ENCODE measurements around the gene STPG1.

STPG1 gene

DNA sequence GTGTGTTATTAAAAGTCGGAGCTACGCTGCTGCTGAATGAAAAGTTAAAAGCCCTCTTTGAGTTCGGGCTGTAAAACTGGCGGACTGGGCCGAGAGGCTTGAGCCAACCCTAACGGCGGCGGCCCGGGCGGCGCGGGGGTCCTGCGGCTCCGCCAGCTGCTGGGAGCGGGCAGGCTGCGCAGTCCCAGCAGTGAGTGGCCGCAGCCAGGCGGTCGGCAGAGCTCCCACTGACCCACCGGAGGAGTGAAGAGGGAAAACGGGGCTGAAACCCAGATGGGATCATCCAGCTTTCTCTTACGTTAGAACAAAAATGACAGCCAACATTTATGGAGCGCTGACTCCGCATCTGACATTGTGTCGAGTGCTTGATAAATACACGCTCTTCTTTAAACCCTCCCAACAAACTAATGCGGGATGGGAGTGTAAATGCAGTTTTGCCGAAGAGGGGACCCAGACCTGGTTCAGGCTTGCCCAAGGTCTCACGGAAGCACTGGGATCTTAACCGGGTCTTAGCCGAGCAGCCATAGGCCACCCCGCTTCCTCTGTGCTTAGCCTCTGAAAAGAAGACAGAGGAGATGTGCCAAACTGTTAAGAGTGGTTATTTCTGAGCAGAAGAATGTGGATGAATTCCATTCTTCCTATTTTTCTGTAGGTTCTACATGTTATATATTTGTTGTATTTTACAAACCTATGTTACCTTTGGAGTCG is 91.0 kb downstream of the STPG1 start:
- H3K4me2 ChIP-seq (ENCODE audit: low read length) = no peak overlapping the region
- H3K9me3 ChIP-seq (ENCODE audit: control insufficient read depth, low read length) = no peaks in the 10 kb centered on the region
- H3K4me1 ChIP-seq = no peaks in the 10 kb centered on the region
- no peak overlapping the region for H3K4me3 ChIP-seq (ENCODE audit: low read depth, low read length)
- H3K79me2 ChIP-seq = no peaks in the 10 kb centered on the region
- no peak overlapping the region for H2AFZ ChIP-seq
- H3K27ac ChIP-seq = no peak overlapping the region
- no peaks in the 10 kb centered on the region for H3K27me3 ChIP-seq (ENCODE audit: control insufficient read depth, insufficient read depth, low read length)
- TF ChIP-seq, protein P1, sequence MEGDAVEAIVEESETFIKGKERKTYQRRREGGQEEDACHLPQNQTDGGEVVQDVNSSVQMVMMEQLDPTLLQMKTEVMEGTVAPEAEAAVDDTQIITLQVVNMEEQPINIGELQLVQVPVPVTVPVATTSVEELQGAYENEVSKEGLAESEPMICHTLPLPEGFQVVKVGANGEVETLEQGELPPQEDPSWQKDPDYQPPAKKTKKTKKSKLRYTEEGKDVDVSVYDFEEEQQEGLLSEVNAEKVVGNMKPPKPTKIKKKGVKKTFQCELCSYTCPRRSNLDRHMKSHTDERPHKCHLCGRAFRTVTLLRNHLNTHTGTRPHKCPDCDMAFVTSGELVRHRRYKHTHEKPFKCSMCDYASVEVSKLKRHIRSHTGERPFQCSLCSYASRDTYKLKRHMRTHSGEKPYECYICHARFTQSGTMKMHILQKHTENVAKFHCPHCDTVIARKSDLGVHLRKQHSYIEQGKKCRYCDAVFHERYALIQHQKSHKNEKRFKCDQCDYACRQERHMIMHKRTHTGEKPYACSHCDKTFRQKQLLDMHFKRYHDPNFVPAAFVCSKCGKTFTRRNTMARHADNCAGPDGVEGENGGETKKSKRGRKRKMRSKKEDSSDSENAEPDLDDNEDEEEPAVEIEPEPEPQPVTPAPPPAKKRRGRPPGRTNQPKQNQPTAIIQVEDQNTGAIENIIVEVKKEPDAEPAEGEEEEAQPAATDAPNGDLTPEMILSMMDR (IDR thresholded peaks at IDR 0.05) = no peak
- H3K9ac ChIP-seq = no peak overlapping the region
- H3K36me3 ChIP-seq (ENCODE audit: control insufficient read depth, insufficient read depth, low read length) = no peaks in the 10 kb centered on the region

DNA sequence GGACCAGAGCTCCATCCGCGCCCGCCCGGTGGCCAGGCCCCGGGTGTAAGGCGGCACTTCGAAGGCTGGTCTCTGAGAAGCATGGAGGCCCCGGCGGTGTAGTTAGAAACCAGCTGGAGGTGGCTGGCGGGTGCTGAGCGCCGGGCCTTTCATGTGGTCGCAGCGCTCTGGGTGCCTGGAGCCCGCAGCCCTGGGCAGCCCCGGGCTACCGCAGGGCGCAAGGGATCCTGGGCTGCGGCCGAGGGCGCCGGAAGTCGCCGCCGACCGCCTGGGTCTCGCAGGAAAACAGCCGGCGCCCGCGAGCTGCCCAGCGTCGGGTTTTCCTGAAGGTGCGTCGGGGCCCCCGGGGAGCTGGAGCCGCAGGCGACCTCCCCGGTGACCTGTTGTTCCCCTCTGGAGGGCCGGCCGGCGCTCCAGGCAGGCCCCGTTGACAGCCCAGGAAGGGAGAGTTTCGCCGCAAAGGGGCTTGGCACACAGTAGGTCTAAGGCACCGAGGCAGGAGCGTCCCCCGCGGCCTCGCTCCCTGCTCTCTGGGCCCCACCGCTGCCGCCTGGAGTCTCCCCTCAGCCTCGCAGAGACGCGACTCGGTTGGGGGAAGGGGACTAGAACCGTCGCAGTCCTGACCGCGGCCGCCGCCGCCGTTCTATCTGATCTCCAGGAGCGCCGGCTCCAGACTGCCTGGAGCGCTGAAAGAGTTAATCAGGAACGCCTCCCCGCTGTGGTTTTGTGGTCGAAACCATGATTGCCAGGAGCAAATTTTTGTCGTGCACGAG is 91.7 kb downstream of the STPG1 start:
- TF ChIP-seq, protein P1 (IDR thresholded peaks at IDR 0.05) = no peak
- no peaks in the 10 kb centered on the region for H3K9me3 ChIP-seq (ENCODE audit: control insufficient read depth, low read length)
- H3K27me3 ChIP-seq (ENCODE audit: control insufficient read depth, insufficient read depth, low read length) = no peaks in the 10 kb centered on the region
- no peak overlapping the region for H3K9ac ChIP-seq
- H3K79me2 ChIP-seq = no peaks in the 10 kb centered on the region
- no peak overlapping the region for H3K4me2 ChIP-seq (ENCODE audit: low read length)
- H3K27ac ChIP-seq = no peak overlapping the region
- H3K36me3 ChIP-seq (ENCODE audit: control insufficient read depth, insufficient read depth, low read length) = no peaks in the 10 kb centered on the region
- H2AFZ ChIP-seq = peak overlapping the region; percentile 66
- no peak overlapping the region for H3K4me3 ChIP-seq (ENCODE audit: low read depth, low read length)
- no peaks in the 10 kb centered on the region for H3K4me1 ChIP-seq

DNA sequence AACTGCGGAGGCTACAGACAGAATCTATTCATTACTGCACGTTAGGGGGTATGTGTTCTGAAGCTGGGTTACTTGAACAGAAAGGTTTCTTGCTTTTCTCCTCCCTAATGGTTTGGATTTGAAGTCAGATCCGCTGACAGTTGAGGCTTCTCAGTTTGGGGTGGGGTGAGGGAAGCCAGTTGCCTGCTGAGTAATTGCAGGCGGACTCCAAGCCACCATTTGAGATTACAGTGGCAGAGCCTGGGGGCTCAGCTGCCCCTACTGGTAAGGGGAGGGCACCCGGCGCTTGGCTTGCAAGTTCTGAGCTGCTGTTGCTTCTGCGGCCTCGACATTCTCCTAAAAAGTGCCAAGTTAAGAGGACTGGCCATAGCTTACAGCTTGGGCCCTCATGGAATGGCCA is 92.5 kb downstream of the STPG1 start:
- no peaks in the 10 kb centered on the region for H3K36me3 ChIP-seq (ENCODE audit: control insufficient read depth, insufficient read depth, low read length)
- H3K27me3 ChIP-seq (ENCODE audit: control insufficient read depth, insufficient read depth, low read length) = no peaks in the 10 kb centered on the region
- H3K9ac ChIP-seq = no peak overlapping the region
- no peak overlapping the region for H3K4me2 ChIP-seq (ENCODE audit: low read length)
- H3K9me3 ChIP-seq (ENCODE audit: control insufficient read depth, low read length) = no peaks in the 10 kb centered on the region
- no peak overlapping the region for H2AFZ ChIP-seq
- H3K4me1 ChIP-seq = no peaks in the 10 kb centered on the region
- no peak overlapping the region for H3K4me3 ChIP-seq (ENCODE audit: low read depth, low read length)
- H3K79me2 ChIP-seq = no peaks in the 10 kb centered on the region
- H3K27ac ChIP-seq = no peak overlapping the region
- TF ChIP-seq, protein P1 (IDR thresholded peaks at IDR 0.05) = no peak

DNA sequence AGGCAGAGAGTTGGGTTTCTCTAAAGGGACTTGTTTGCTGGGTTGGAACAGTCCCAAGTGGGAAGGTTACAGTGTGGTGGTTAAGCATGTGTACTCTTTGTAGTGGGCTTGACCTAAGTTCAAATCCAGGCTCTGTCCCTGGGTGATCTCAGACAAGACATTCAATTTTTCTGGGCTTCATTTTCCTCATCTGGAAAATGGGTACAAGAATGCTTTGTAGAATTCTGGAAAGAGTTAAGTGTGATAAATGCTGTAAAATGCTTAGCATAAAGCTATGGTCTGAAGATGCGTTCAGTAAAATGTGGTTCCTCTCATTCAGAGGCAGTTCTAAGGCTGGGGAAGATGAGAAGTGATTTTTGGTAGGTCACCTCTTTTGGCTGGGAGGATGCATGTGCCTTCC is 93.6 kb downstream of the STPG1 start:
- peak overlapping the region; percentile 55 for H3K4me3 ChIP-seq (ENCODE audit: low read depth, low read length)
- H3K9ac ChIP-seq = no peak overlapping the region
- TF ChIP-seq, protein P1 (IDR thresholded peaks at IDR 0.05) = no peak
- H3K36me3 ChIP-seq (ENCODE audit: control insufficient read depth, insufficient read depth, low read length) = no peaks in the 10 kb centered on the region
- no peaks in the 10 kb centered on the region for H3K9me3 ChIP-seq (ENCODE audit: control insufficient read depth, low read length)
- no peaks in the 10 kb centered on the region for H3K27me3 ChIP-seq (ENCODE audit: control insufficient read depth, insufficient read depth, low read length)
- no peaks in the 10 kb centered on the region for H3K79me2 ChIP-seq
- no peak overlapping the region for H3K4me2 ChIP-seq (ENCODE audit: low read length)
- no peak overlapping the region for H3K27ac ChIP-seq
- H2AFZ ChIP-seq = no peak overlapping the region
- H3K4me1 ChIP-seq = no peaks in the 10 kb centered on the region
